ENCODE measurements around the gene MAU2. TPM values are rescaled to one million over a fixed set of nuclear protein-coding genes. Genes with fewer than 3 reads are reported as not detected.

The MAU2 gene
- total RNA-seq, 4 donors from 2014 or later, result 45.1 to 71.1 (median 68.7) TPM

GRCh38 chr19:19329126-19329525 is 8.5 kb downstream of the MAU2 start:
- H3K4me3 ChIP-seq (replicated peaks in 1 of 3), result no peak overlapping the region
- H3K27me3 ChIP-seq, result no peaks in the 10 kb centered on the region
- TF ChIP-seq POLR2A (IDR thresholded peaks at IDR 0.05) (no peak), CTCF (IDR thresholded peaks at IDR 0.05) (no peak)
- no peaks in the 10 kb centered on the region for H3K9me3 ChIP-seq
- no peak for DNase-seq
- no peak overlapping the region for H3K27ac ChIP-seq
- intact Hi-C loops (cut with DNase I), result no loop called here
- H3K4me1 ChIP-seq, result peaks cover 5 to 7% of the 10 kb centered on the region in 2 donors
- H3K36me3 ChIP-seq, result peaks cover 5 to 35% of the 10 kb centered on the region in 2 donors
- 68 to 74% methylated on average over 6 of the region's 6 CpGs for WGBS, 2 donors

- H3K4me3 ChIP-seq (replicated peaks in 1 of 3), result no peak overlapping the region
- WGBS, 2 donors, result 90 to 91% methylated on average over 11 to 22 of the region's 22 CpGs
- no peaks in the 10 kb centered on the region for H3K9me3 ChIP-seq
- H3K27me3 ChIP-seq, result no peaks in the 10 kb centered on the region
- DNase-seq, result no peak
- TF ChIP-seq POLR2A (IDR thresholded peaks at IDR 0.05) (no peak), CTCF (IDR thresholded peaks at IDR 0.05) (no peak)
- intact Hi-C loops (cut with DNase I), result loop anchor here (10.0 kb wide), 1 partner anchor 180 kb away; no protein-coding TSS in a partner anchor
- peaks cover 39 to 47% of the 10 kb centered on the region in 2 donors for H3K36me3 ChIP-seq
- H3K4me1 ChIP-seq, result no peaks in the 10 kb centered on the region
- no peak overlapping the region for H3K27ac ChIP-seq
Measured at GRCh38 chr19:19334063-19334988, 13.7 kb downstream of the MAU2 start.

GRCh38 chr19:19334989-19335344 is 14.3 kb downstream of the MAU2 start:
- H3K9me3 ChIP-seq, result no peaks in the 10 kb centered on the region
- intact Hi-C loops (cut with DNase I), result loop anchor here (10.0 kb wide), 1 partner anchor 180 kb away; no protein-coding TSS in a partner anchor
- H3K36me3 ChIP-seq, result peaks cover 41 to 47% of the 10 kb centered on the region in 2 donors
- no peak overlapping the region for H3K27ac ChIP-seq
- no peak for TF ChIP-seq CTCF (IDR thresholded peaks at IDR 0.05)
- TF ChIP-seq POLR2A (IDR thresholded peaks at IDR 0.05), result no peak
- WGBS, 2 donors, result 78 to 82% methylated on average over 3 of the region's 3 CpGs
- H3K4me1 ChIP-seq, result no peaks in the 10 kb centered on the region
- H3K4me3 ChIP-seq (replicated peaks in 1 of 3), result no peak overlapping the region
- no peaks in the 10 kb centered on the region for H3K27me3 ChIP-seq
- no peak for DNase-seq

DNA sequence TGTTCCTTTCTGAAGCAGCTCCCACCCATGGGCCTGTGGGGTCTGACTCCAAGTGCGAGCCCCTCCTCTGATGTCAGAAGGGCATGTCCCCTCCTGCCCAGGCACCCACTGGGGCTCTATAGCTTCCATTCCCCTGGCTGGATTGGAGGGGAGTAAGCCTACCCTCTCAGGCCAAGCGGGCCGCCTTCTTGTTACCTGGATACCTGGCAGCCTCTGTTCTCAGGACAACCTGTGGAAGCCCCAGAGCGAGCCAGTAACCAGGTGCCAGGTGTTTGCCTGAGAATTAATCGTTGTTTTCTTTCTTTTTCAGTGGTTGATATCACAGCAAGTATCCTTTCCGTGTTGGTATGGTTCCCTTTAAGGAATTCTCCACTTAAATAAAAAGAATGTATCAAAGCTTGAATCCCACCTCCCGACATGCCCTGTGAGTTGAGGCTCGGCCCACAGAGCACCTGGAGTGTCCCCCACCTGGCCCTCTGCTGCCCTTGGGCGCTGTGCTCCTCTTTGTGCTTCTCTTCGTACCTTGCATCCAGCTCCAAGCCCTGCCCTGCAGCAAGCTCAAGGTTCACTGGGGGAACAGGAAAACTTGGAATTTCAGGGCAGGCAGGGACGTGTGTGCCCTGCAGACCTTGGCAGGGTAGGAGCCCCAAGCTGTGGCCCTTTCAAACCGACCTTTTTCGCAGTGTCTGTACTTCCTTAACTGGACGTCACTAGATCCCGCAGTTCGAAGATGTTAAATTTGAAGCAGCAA is 15.0 kb downstream of the MAU2 start:
- DNase-seq, result no peak
- TF ChIP-seq CTCF (IDR thresholded peaks at IDR 0.05) (no peak), POLR2A (IDR thresholded peaks at IDR 0.05) (no peak)
- H3K36me3 ChIP-seq, result peaks cover 43 to 44% of the 10 kb centered on the region in 2 donors
- intact Hi-C loops (cut with DNase I), result loop anchor here (10.0 kb wide), 1 partner anchor 181 kb away; no protein-coding TSS in a partner anchor
- no peaks in the 10 kb centered on the region for H3K4me1 ChIP-seq
- no peaks in the 10 kb centered on the region for H3K27me3 ChIP-seq
- WGBS, 2 donors, result 91 to 92% methylated on average over 14 to 16 of the region's 16 CpGs
- no peak overlapping the region for H3K4me3 ChIP-seq (replicated peaks in 1 of 3)
- no peak overlapping the region for H3K27ac ChIP-seq
- no peaks in the 10 kb centered on the region for H3K9me3 ChIP-seq
